Measurements from ENCODE around the gene GPR26. TPM values are rescaled to one million over a fixed set of nuclear protein-coding genes. Genes with fewer than 3 reads are reported as not detected.

Gene GPR26
- polyA plus RNA-seq, 3 donors, result 0.05 TPM; not detected in 2

Other genes with a start within 250 kb of the GPR26 start
- gene CPXM2, start 225.5 kb downstream of the GPR26 start, polyA plus RNA-seq (ENCODE audit: insufficient read length in 3 of 3), result 1 to 10 TPM; 4.1 to 6.3 (median 4.9) TPM

Measured in renal pelvis (tissue), 3 donors.